Measurements from ENCODE around the gene ILF2. TPM values are rescaled to one million over a fixed set of nuclear protein-coding genes. Genes with fewer than 3 reads are reported as not detected.
A peak's percentile ranks its signal among the peaks of the same experiment; 100 is the strongest.

The ILF2 gene
- total and polyA plus RNA-seq, 2 experiments from 2014 or later, result 174 to 180 TPM

- peak; percentile 50 for DNase-seq
- H3F3A ChIP-seq (ENCODE audit: insufficient read depth), result no peaks in the 10 kb centered on the region
- H3K4me3 ChIP-seq, result no peak overlapping the region
- no peak overlapping the region for H3K9ac ChIP-seq
- no peak overlapping the region for H3K27ac ChIP-seq
- no peaks in the 10 kb centered on the region for H3K4me1 ChIP-seq (ENCODE audit: insufficient read depth)
- no peaks in the 10 kb centered on the region for H3K79me2 ChIP-seq (ENCODE audit: insufficient read depth)
- no peak overlapping the region for H2AFZ ChIP-seq
- no peak overlapping the region for H3K4me2 ChIP-seq (ENCODE audit: unreplicated experiment)
- no peaks in the 10 kb centered on the region for H3K36me3 ChIP-seq (ENCODE audit: low read depth)
- H3K9me3 ChIP-seq (ENCODE audit: low read depth), result no peaks in the 10 kb centered on the region
- no peak for TF ChIP-seq EZH2 (IDR thresholded peaks at IDR 0.05; ENCODE audit: insufficient read depth, poor library complexity, severe bottlenecking)
- TF ChIP-seq EZH2phosphoT487 (IDR thresholded peaks at IDR 0.05; ENCODE audit: insufficient read depth, low read depth), result no peak
- no peaks in the 10 kb centered on the region for H4K20me1 ChIP-seq (ENCODE audit: insufficient read depth)
- H3K27me3 ChIP-seq (replicated peaks; ENCODE audit: insufficient read depth), result peaks cover 7% of the 10 kb centered on the region; the same call in 1 of the 2 replicates
- H3K9me2 ChIP-seq (ENCODE audit: insufficient read depth), result no peaks in the 10 kb centered on the region
- in situ Hi-C loops (cut with MboI), result no loop called here
- WGBS, 2 experiments (ENCODE audit: low coverage in 1 of 2, low lambda C conversion rate in 2 of 2, missing lambda C conversion rate in 2 of 2), result 72 to 83% methylated on average over 4 to 5 of the region's 5 CpGs
Measured at GRCh38 chr1:153683854-153684253, 13.1 kb upstream of the ILF2 start.

- H3K27me3 ChIP-seq (replicated peaks; ENCODE audit: insufficient read depth), result peaks cover 7% of the 10 kb centered on the region; the same call in 1 of the 2 replicates
- no peak overlapping the region for H3K27ac ChIP-seq
- H4K20me1 ChIP-seq (ENCODE audit: insufficient read depth), result no peaks in the 10 kb centered on the region
- TF ChIP-seq EZH2phosphoT487 (IDR thresholded peaks at IDR 0.05; ENCODE audit: insufficient read depth, low read depth), result no peak
- TF ChIP-seq EZH2 (IDR thresholded peaks at IDR 0.05; ENCODE audit: insufficient read depth, poor library complexity, severe bottlenecking), result no peak
- H2AFZ ChIP-seq, result no peak overlapping the region
- no peaks in the 10 kb centered on the region for H3K4me1 ChIP-seq (ENCODE audit: insufficient read depth)
- 76 to 84% methylated on average over 6 to 7 of the region's 7 CpGs for WGBS, 2 experiments (ENCODE audit: low coverage in 1 of 2, low lambda C conversion rate in 2 of 2, missing lambda C conversion rate in 2 of 2)
- no peaks in the 10 kb centered on the region for H3K9me2 ChIP-seq (ENCODE audit: insufficient read depth)
- H3F3A ChIP-seq (ENCODE audit: insufficient read depth), result no peaks in the 10 kb centered on the region
- DNase-seq, result no peak
- no peaks in the 10 kb centered on the region for H3K79me2 ChIP-seq (ENCODE audit: insufficient read depth)
- H3K4me3 ChIP-seq, result no peak overlapping the region
- no peaks in the 10 kb centered on the region for H3K36me3 ChIP-seq (ENCODE audit: low read depth)
- H3K4me2 ChIP-seq (ENCODE audit: unreplicated experiment), result no peak overlapping the region
- H3K9me3 ChIP-seq (ENCODE audit: low read depth), result no peaks in the 10 kb centered on the region
- H3K9ac ChIP-seq, result no peak overlapping the region
- in situ Hi-C loops (cut with MboI), result no loop called here
Measured at GRCh38 chr1:153682730-153683129, 11.9 kb upstream of the ILF2 start.

- in situ Hi-C loops (cut with MboI), result no loop called here
- no peak for TF ChIP-seq EZH2 (IDR thresholded peaks at IDR 0.05; ENCODE audit: insufficient read depth, poor library complexity, severe bottlenecking)
- TF ChIP-seq EZH2phosphoT487 (IDR thresholded peaks at IDR 0.05; ENCODE audit: insufficient read depth, low read depth), result no peak
- Histone ChIP-seq H3K36me3 (ENCODE audit: low read depth) (no peaks in the 10 kb centered on the region), H3K4me2 (ENCODE audit: unreplicated experiment) (no peak overlapping the region), H3K9ac (no peak overlapping the region), H3K79me2 (ENCODE audit: insufficient read depth) (no peaks in the 10 kb centered on the region), H3F3A (ENCODE audit: insufficient read depth) (no peaks in the 10 kb centered on the region), H2AFZ (no peak overlapping the region), H3K4me3 (no peak overlapping the region), H3K27ac (no peak overlapping the region), H3K9me3 (ENCODE audit: low read depth) (no peaks in the 10 kb centered on the region), H4K20me1 (ENCODE audit: insufficient read depth) (no peaks in the 10 kb centered on the region), H3K9me2 (ENCODE audit: insufficient read depth) (no peaks in the 10 kb centered on the region), H3K27me3 (replicated peaks; ENCODE audit: insufficient read depth) (peaks cover 7% of the 10 kb centered on the region; the same call in 1 of the 2 replicates), H3K4me1 (ENCODE audit: insufficient read depth) (no peaks in the 10 kb centered on the region)
- 33 to 38% methylated on average over 1 to 10 of the region's 10 CpGs for WGBS, 2 experiments (ENCODE audit: low coverage in 1 of 2, low lambda C conversion rate in 2 of 2, missing lambda C conversion rate in 2 of 2)
- no peak for DNase-seq
Measured at GRCh38 chr1:153680120-153680403, 9.3 kb upstream of the ILF2 start.

GRCh38 chr1:153679337-153680119 lies 8.7 kb upstream of the ILF2 start:
- Histone ChIP-seq H3F3A (ENCODE audit: insufficient read depth) (no peaks in the 10 kb centered on the region), H3K9me2 (ENCODE audit: insufficient read depth) (no peaks in the 10 kb centered on the region)

More at GRCh38 chr1:153679337-153680119, 8.7 kb upstream of the ILF2 start:
- no peaks in the 10 kb centered on the region for H3K79me2 ChIP-seq (ENCODE audit: insufficient read depth)
- H3K4me3 ChIP-seq, result peak overlapping the region; percentile 57
- H3K9me3 ChIP-seq (ENCODE audit: low read depth), result no peaks in the 10 kb centered on the region
- H3K4me1 ChIP-seq (ENCODE audit: insufficient read depth), result no peaks in the 10 kb centered on the region
- no peaks in the 10 kb centered on the region for H3K36me3 ChIP-seq (ENCODE audit: low read depth)
- WGBS, 2 experiments (ENCODE audit: low coverage in 1 of 2, low lambda C conversion rate in 2 of 2, missing lambda C conversion rate in 2 of 2), result 6 to 8% methylated on average over 54 to 59 of the region's 73 CpGs
- TF ChIP-seq EZH2 (IDR thresholded peaks at IDR 0.05; ENCODE audit: insufficient read depth, poor library complexity, severe bottlenecking) (peak; percentile 73), EZH2phosphoT487 (IDR thresholded peaks at IDR 0.05; ENCODE audit: insufficient read depth, low read depth) (no peak)
- in situ Hi-C loops (cut with MboI), result loop anchor here (5.0 kb wide), 1 partner anchor 308 kb away; the partner anchor contains the start of gene RAB13
- peak; percentile 52 for DNase-seq
- peaks cover 7% of the 10 kb centered on the region; the same call in 1 of the 2 replicates for H3K27me3 ChIP-seq (replicated peaks; ENCODE audit: insufficient read depth)
- peak overlapping the region; percentile 77 for H2AFZ ChIP-seq
- peak overlapping the region; percentile 56 for H3K4me2 ChIP-seq (ENCODE audit: unreplicated experiment)
- H3K27ac ChIP-seq, result no peak overlapping the region
- no peak overlapping the region for H3K9ac ChIP-seq
- no peaks in the 10 kb centered on the region for H4K20me1 ChIP-seq (ENCODE audit: insufficient read depth)

Measured in GM23248 (cell line).